ENCODE data around the gene IL20.

IL20 gene

GRCh38 chr1:206913766-206914537, 48.5 kb downstream of the IL20 start:
- intact Hi-C loops (cut with DNase I), result loop anchor here (5.0 to 10.0 kb wide), 2 partner anchors 182 to 279 kb away; partner anchors contain the start of gene DYRK3

GRCh38 chr1:206915030-206915735, 49.8 kb downstream of the IL20 start:
- DNase-seq, result no peak
- intact Hi-C loops (cut with DNase I), result loop anchor here (10.0 kb wide), 1 partner anchor 280 kb away; the partner anchor contains the start of gene DYRK3

More at GRCh38 chr1:206913766-206914537, 48.5 kb downstream of the IL20 start:
- DNase-seq, result no peak

- intact Hi-C loops (cut with DNase I), result loop anchor here (10.0 kb wide), 1 partner anchor 281 kb away; the partner anchor contains the start of gene DYRK3
- no peak for DNase-seq
Observed at GRCh38 chr1:206916000-206916709, 50.7 kb downstream of the IL20 start.

- intact Hi-C loops (cut with DNase I), result loop anchor here (10.0 kb wide), 1 partner anchor 283 kb away; the partner anchor contains the start of gene DYRK3
- no peak for DNase-seq
Observed at GRCh38 chr1:206918076-206918475, 52.7 kb downstream of the IL20 start.

Data from head of caudate nucleus (tissue), 42 donors.